NCI-H510A (cell line): ENCODE measurements around the gene MAPK12.

Experiments
- DNase-seq: peaks from one replicate; lab custom pipeline; 2025; lab: John Stamatoyannopoulos, UW

Gene MAPK12

DNA sequence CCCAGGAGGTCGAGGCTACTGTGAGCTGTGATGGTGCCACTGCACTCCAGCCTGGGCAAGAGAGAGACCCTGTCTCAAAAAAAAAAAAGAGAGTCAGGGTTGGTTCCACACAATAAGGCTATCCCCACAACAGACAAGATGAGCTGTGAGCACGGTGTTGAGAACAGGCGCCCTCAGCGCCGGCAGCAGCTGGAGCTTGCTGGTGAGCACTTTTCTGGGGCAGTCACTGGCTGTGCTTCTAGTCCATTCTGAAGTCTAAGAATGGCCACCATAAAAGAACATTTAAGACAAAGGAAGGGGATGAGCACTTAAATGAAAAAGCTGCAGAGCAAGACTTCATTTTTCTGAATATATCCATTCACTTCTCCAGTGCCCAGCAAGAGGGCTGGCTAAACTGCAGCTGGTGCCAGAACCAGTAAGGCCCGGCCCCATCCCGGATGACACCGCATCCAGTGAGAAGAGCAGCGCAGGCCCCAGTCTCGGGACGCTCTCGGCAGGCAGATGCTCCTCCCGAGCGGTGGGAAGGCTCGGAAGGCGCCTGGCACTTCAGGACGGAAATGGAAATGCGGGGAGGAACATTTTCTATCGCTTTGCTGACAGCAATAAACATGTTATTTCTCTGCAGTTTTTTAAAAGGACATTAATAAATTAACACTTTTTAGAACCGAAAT, 28.9 kb downstream of the MAPK12 start:
- no peak for DNase-seq

DNA sequence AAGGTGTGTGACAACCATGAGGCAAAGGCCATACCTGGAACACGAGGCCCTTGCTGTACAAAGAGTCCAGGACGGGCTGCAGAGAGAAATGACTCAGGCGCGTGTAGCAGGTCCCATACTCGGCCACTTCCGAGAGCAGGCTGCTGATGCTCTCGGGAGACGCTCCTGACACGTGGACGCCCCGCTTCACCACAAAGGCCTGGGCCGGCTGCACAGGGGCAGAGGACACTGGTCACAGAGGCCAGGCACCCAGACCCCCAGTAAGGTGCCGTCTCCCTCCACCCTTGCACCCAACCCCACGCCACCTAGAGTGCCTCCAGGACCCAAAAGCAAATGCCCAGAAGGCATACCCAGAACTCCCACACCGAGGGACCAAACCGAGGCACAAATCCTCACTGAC, 32.1 kb downstream of the MAPK12 start:
- DNase-seq = no peak

DNA sequence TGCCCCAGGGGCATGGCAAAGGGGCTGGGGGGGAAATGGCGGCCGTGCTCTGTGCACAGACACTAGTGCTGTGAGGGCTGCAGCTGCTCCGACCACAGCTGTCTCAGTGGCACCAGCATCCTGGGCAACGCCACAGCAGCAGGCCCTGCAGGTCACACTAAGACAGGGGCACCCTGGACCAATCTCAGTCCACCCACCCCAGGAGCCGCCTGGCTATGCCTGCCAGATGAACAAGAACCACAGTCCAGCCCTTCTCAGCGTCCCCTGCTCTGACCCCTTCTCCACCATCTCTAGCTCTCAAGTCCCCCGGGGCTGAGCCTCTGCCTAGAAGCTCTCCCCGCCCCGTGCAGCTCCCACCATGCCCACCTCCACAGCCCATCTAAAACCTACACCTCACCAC, 33.1 kb downstream of the MAPK12 start:
- no peak for DNase-seq

DNA sequence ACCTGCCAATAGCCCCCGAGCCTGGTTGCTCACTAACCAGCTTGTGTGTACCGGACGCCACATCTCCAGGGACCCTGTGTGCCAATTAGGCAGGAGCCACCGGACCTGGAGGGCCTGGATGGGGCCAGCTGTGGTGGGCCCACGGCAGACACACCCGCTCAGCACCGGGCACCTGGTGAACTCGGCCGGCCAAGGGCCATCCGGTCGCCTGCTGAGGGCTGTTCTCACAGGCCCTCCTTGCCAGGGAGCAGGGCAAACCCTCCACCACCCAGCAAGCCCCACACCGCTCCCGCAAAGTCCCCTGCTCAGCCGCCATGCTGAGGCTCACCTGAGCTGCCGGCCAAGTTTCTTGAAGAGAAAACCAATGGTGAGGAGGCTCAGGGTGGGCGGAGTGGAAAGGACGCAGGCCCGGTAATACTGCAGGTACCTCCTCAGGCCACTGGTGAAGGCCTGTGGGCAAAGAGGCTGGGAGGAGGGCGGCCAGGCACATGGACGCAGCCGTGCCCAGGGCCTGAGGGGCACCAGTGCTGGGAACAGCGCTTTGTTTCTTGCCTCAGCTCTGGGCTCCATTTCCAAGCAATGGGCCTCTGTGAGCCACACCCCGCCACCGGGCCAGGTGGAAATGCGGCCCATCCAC, 33.8 kb downstream of the MAPK12 start:
- DNase-seq = no peak

DNA sequence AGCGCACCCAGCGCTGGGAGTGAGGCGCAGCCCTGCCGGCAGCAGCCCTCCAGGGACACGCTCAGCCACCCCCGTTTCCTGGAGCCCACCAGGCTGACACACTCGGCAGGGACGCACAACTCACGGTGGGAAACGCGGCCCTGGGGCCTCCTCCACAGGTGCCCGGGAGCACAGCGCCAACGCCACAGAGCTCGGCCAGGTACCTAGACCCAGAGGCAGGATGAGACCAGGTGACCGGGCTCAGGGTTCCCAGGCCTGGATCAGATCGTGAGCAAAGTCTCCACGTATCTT, 34.7 kb downstream of the MAPK12 start:
- DNase-seq = no peak

DNA sequence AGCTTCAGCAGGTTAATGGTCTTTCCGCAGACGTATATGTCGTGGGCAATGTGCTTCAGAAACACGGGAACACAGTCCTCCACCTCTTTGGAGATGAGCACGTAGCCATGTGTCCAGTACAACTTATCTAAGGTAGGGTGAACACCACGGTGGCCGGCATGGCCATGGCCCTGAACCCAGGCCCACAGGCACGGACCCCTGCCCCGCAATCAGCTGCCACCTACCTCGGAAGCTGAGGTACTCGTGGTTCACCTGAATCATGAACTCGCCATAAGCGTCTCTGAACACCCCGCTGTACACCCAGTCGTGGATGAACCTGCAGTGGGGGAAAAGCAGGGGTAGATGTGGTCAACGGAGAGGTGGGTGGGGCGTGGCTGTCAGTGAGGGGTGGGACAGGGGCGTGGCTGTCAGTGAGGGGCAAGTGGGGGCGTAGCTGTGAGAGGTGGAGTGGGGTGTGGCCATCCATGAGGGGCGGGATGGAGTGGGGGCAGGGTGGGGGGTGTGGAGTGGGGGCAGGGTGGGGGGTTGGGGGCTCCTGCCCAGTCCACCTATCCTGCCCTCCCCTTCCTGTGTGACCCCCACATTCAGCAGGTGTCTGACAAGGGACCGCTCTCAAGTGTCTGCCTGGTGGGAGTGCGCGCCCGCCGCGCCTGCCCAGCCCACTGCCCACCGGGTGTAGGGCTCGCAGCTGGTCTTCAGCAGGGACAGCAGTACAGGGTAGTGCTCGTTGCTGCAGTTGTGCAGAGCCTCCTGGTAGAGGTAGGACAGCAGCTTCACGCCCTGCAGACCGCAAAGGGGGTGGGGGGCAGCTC, 35.2 kb downstream of the MAPK12 start:
- no peak for DNase-seq

DNA sequence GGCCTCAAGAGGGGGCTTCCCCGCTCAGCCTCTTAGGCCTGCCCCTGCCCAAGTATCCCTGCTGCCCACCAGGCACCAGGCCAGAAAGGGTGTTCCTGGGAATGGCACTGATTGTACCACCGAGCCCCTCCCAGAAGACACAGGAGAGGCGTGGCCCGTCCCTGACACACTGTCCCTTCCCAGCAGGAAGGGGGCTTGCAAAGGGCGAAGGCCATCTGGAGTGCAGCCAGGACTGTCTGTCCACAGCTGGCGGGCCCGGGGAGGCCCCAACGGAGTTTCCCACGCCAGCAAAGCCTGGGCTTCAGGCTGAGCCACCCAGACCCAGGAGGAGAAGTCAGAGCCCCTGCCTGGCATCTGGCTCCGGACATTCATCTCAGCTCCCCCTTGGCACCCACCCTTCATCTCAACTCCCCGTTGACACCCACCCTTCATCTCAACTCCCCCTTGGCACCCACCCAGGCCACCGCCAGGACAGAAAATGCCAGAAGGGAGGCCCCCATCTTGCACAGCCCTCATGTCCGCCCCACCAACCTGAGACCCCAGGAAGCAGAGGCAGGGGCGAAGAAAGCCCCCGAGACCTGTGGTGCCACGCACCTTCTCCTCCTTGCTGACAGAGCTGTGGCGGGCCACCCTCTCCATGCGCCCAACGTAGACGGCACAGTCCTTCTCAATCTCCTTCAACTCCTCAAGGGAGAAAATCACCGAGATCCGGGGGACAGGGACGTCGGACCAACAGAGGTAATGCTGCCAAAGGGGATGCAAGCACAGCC, 36.1 kb downstream of the MAPK12 start:
- DNase-seq = no peak

DNA sequence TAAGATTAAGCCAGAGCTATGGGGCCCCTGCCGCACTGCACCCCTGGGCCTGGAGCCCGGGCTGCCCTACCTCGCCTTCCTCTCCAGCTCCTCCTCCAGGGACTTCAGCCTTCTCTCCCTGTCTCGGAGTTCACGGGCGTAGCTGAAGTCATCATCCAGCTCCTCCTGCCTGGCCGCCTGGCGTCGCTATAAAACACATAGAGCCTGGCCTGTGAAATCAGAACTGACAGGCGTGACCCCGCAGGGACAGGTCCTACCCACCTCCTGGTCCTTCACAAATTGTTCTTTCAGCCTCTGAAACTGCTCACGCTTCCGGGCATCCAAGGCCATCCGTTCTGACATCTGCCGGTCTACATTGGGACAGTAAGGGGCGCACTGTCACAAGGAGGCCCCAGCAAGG, 37.4 kb downstream of the MAPK12 start:
- DNase-seq = no peak

DNA sequence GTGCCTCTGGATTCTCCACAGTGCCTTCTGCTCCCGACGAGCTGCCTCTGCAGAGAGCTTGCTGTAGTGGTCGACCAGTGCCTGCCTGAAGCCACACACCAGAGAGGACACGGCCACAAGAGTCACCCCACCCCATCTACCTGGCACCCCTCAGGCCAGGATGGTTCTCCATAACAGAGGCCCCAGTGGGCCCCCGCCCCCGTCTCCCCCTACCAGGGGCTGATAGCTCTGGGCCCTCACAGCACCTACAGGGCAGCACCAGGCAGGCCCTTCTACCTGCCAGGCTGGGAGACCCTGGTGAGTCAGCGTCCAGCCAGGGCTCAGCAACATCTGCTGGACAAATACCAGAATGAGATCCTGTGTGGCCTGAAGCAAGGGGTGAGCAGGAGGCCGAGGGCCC, 39.0 kb downstream of the MAPK12 start:
- DNase-seq = no peak

DNA sequence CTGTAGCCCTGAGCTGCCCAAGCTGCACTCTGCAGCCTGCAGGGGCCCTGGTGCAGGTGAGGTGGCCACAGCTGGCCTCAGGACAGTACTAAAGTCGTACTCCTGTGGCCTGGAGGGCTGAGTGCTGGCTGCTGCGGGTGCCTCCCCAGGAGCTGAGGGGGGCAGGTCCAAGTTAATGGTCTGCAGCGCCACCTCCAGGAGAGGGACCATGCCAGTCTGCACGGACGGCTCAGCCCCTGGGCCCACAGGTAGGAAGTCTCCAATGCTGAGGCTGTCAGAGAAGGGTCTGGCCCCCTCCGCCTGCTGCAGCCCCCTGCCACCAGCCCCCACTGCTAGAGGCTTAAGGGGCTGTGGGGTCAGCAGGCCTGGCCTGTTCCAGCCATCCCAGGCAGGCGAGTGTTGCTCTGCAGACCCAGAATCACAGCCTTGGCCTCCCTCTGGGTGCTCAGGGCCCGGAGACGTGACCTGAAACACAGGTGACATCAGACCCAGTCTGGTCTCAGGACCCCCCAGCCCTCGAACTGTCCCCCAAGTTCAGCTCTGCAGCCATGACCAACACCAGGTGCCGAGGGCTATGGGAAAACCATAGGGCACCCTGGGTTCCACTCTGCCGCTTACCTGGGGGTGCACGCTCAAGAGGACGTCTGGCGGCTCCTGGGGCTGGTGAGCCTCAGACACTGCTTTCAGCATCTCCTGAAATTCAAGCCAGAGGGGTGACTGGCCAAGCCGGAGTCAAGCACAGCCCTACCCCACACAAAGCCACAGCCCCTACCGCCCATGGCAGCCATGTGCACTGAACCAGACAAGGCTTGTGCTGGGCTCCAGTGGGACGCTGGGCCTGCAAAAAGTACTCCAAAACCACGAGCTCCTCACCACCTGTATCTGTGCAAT, 39.8 kb downstream of the MAPK12 start:
- no peak for DNase-seq

DNA sequence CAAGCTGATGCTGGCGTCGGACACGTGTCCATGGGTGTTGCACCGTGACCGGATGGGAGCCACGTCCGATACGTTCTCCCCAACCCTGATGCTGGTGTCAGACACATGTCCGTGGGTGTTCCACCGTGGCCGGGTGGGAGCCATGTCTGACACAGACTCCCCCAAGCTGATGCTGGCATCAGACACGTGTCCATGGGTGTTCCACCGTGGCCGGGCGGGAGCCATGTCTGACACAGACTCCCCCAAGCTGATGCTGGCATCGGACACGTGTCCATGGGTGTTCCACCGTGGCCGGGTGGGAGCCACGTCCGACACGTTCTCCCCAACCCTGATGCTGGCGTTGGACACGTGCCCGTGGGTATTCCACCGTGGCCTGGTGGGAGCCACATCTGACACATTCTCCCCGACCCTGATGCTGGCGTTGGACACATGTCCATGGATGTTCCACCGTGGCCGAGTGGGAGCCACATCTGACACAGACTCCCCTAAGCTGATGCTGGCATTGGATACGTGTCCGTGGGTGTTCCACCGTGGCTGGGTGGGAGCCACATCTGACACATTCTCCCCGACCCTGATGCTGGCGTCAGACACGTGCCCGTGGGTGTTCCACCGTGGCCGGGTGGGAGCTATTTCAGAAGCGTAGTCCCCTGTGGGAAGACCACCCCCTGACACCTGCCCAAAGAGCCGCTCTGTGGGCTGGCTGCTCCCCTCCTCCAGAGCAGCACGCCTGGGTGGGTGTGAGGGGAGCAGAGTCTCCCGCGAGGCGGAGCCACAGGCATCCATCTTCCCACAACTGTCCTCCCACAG, 40.7 kb downstream of the MAPK12 start:
- no peak for DNase-seq

DNA sequence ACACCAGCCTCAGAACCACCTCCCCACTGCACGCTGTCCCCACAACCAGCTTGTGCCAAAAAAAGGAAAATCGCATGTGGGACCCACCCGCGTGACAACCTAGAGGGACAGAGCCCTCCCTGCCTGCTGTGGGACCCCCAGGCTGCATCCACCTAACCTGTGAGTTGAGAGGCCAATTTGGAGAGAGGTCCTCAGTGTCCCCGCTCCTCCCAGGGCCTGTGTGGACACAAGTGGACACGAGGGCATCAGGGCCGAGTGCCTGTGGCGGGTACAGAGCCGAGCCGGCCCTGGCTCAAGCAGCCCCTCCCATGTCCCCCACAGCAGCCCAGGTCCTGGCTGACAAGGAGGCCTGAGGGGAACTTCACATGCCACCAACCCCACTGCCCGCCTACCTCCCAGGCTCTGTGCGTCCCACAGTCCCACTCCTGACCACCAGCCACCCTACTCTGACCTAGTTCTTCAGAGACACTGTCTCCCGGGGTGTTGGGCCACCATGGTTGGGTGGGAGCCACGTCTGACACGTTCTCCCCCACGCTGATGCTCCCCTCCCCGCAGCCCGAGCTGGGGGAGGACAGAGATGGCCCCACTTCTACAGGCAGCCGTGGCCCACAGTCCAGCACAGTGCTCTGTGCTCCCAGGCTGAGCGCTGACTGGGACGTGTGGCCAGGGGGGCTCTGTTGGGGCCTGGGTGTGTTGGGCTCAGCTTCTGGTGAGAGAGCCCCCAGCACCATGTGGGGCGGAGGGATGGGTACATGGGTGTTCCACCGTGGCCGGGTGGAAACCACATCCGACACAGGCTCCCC, 41.5 kb downstream of the MAPK12 start:
- no peak for DNase-seq

DNA sequence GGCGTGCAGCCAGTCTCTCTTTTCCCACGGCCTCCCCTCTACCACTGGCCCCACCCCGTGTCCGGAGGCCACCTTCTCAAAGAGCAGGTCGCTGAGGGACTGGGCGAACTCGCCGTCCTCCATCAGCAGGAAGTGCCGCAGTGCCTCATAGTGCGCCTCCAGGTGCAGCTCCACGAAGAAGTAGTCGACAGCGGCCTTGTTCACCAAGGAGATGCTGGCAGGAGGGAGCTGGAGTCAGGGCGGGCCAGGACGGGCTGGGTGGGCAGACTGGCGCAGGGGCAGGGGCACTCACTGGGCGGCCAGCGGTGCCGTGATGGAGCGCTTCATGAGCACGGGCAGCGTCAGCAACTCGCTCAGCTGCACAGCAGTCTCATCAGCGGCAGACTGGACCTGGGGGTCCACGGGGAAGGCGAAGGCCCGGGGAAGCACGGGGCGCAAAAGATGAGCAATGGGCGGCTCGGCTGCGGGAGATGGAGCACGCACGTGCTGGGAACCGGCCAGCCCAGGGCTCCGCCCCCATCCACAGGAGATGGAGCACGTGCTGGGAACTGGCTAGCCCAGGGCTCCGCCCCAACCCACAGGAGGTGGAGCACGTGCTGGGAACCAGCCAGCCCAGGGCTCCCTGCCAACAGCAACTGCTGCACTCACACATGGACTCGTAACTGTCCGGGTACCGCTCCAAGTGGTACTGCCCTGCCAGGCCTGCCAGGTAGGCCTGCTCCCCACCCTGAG, 42.3 kb downstream of the MAPK12 start:
- no peak for DNase-seq

DNA sequence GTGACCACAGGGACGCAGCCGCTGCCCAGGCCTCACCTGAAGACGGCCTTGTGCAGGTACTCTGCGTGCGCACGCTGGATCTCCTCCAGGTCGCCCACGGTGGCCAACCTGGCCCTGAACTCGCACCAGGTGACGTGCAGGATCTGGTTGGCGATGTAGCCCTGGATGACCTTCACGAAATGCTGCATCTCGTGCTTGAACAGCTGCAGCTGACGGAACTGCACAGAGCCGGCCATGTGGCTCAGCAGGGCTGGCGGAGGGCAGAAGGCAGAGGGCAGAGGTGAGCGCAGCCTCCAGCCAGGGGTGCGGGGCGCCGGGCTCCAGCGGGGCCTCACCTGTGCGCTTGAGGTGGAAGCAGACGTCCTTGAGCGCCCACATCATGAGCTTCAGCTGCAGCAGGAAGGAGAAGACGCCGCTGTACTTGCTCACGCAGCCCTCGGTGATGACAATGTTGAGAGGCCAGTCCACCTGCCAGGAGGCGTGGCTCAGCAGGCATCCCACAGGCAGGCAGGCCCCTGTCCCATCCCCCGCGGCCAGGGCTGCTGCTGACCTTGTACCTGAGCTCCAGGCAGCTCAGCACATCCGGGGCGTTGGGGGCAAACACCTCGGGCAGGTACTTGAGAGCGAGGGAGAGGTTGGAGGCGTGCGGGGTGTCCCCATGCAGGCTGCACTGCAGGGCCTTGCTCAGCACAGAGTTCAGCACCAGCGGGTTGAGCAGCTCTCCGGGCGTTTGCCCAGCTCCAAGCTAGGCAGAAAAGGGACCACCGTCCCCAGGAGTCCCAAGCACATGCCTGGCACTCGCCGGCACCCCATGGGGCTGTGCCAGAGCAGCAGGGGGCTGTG, 43.1 kb downstream of the MAPK12 start:
- DNase-seq = peak; percentile 51

DNA sequence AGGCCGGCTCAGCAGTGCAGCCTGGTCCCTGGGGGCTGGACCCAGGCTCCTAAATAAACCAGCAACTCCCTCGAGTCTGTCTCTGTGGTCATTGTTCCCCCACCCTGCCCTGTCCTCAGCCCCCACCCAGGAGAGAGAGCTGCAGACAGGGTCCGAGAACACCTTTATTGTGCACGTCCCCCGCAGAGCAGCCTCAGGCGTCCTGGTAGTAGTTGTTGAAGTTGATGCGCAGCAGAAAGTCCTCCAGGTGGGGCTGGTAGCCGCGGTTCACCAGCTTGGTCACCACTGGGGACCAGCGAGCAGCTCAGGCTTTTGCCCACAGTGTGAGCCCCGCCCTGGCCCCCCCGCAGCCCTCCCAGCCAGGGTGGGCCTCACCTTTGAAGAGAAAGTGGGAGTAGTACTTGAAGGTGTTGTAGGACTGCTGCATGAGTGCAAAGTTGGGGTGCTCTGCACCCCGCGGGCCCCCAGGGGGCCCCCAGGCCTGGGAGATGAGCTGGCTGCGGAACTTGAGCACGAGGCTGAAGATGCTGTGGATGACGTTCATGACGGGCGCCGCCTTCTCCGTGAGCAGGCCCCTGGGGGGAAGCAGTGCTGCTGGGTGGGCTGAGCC, 43.8 kb downstream of the MAPK12 start:
- DNase-seq = no peak

DNA sequence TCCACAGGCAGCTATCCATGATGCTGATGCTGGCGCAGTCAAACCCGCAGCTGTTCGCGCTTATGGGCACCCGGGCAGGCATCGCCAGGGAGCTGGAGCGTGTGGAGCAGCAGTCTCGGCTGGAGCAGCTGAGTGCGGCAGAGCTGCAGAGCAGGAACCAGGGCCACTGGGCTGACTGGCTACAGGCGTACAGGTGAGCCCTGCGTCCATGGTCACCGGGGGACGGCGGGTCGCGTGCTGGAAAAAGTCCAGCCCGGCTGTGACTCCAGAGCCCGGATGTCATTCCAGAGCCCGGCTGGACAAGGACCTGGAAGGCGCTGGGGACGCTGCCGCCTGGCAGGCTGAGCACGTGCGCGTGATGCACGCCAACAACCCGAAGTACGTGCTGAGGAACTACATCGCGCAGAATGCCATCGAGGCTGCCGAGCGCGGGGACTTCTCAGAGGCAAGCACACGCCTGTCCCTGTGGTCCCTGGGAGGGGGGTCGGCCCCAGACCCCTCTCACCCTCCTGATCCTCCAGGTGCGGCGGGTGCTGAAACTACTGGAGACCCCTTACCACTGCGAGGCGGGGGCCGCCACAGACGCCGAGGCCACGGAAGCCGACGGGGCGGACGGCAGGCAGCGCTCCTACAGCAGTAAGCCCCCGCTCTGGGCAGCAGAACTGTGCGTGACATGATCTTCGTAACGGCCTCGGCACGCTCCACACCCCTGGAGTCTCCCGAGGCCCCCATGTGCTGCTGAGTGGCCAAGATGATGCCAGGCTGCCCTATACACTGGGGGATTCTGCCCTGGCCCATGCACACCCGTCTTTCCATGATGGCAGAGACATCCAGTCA, 44.6 kb downstream of the MAPK12 start:
- no peak for DNase-seq
